Neuronal stem cell (in vitro differentiated cells): ENCODE data around the gene PTPN4.

Experiments used
- DNase-seq: peaks from one replicate; pipeline ENCODE4 v3.0.0-alpha.2; 2013; ENCODE audit warnings: low spot score
- H2AFZ ChIP-seq: one replicate; pipeline ENCODE4 v1.6.1; 2013; ENCODE audit warnings: mild to moderate bottlenecking, low read length, inconsistent platforms
- H2AK5ac ChIP-seq: 2 replicates; pipeline ENCODE4 v1.6.1; 2013; ENCODE audit warnings: low read depth, mild to moderate bottlenecking, inconsistent platforms, low read length, moderate library complexity, mixed read lengths
- H2BK120ac ChIP-seq: 2 replicates; pipeline ENCODE4 v1.6.1; 2013; ENCODE audit warnings: low read depth, mild to moderate bottlenecking, inconsistent platforms, low read length, moderate library complexity, mixed read lengths
- H2BK12ac ChIP-seq: one replicate; pipeline ENCODE4 v1.6.1; 2013; ENCODE audit warnings: low read length, inconsistent platforms
- H2BK15ac ChIP-seq: 2 replicates; pipeline ENCODE4 v1.6.1; 2013; ENCODE audit warnings: mild to moderate bottlenecking, low read length, inconsistent platforms, mixed read lengths
- H2BK5ac ChIP-seq: one replicate; pipeline ENCODE4 v1.6.1; 2013; ENCODE audit warnings: inconsistent platforms, mild to moderate bottlenecking, low read length, moderate library complexity
- H3K14ac ChIP-seq: one replicate; pipeline ENCODE4 v1.6.1; 2013; ENCODE audit warnings: low read length, inconsistent platforms
- H3K18ac ChIP-seq: 2 replicates; pipeline ENCODE4 v1.6.1; 2013; ENCODE audit warnings: low read length, inconsistent platforms
- H3K23ac ChIP-seq: 2 replicates; pipeline ENCODE4 v1.6.1; 2013; ENCODE audit warnings: low read depth, mild to moderate bottlenecking, mixed read lengths, low read length, inconsistent platforms; ENCODE audit not compliant: poor library complexity
- H3K27ac ChIP-seq: replicated peaks from 3 replicates; pipeline ENCODE4 v1.5.1; 2013; ENCODE audit warnings: low read length, inconsistent platforms
- H3K27me3 ChIP-seq, 3 experiments: 2 replicates each; pipeline ENCODE4 v1.6.1; 2013; ENCODE audit warnings: low read length in 3 of 3, mild to moderate bottlenecking in 2 of 3, inconsistent platforms in 1 of 3, low read depth in 1 of 3, mixed read lengths in 1 of 3, moderate library complexity in 1 of 3; ENCODE audit not compliant: control insufficient read depth in 3 of 3, insufficient read depth in 3 of 3
- H3K36me3 ChIP-seq, 2 donors: replicated peaks in 1 of 2; 2 replicates each; pipeline ENCODE4 v1.6.1; 2013; ENCODE audit warnings: low read length in 2 of 2; ENCODE audit not compliant: control insufficient read depth in 2 of 2, insufficient read depth in 2 of 2
- H3K4ac ChIP-seq: 2 replicates; pipeline ENCODE4 v1.6.1; 2013; ENCODE audit warnings: inconsistent platforms, mild to moderate bottlenecking, low read length, moderate library complexity
- H3K4me1 ChIP-seq, 2 donors: 1 replicate in 1 of 2; 2 replicates in 1 of 2; pipeline ENCODE4 v1.6.1; 2013; ENCODE audit warnings: low read length in 2 of 2, low read depth in 1 of 2; ENCODE audit not compliant: control insufficient read depth in 2 of 2, insufficient read depth in 1 of 2
- H3K4me2 ChIP-seq: one replicate; pipeline ENCODE4 v1.6.1; 2013; ENCODE audit warnings: mild to moderate bottlenecking, low read length, inconsistent platforms; ENCODE audit not compliant: insufficient read depth, poor library complexity, severe bottlenecking
- H3K4me3 ChIP-seq, 2 donors: 2 replicates each; pipeline ENCODE4 v1.5.1; 2013; ENCODE audit warnings: low read length in 2 of 2, mild to moderate bottlenecking in 2 of 2, inconsistent platforms in 1 of 2, moderate library complexity in 1 of 2
- H3K79me1 ChIP-seq: one replicate; pipeline ENCODE4 v1.6.1; 2013; ENCODE audit warnings: low read depth, mild to moderate bottlenecking, inconsistent platforms, low read length, moderate library complexity
- H3K9ac ChIP-seq: one replicate; pipeline ENCODE4 v1.6.1; 2013; ENCODE audit warnings: mild to moderate bottlenecking, low read depth, low read length, inconsistent platforms; ENCODE audit not compliant: poor library complexity
- H3K9me3 ChIP-seq, 2 donors: replicated peaks in 1 of 2; 2 replicates each; pipeline versions ENCODE3 to v1.6.1; 2013; ENCODE audit warnings: low read length in 2 of 2, mild to moderate bottlenecking in 2 of 2, inconsistent platforms in 1 of 2, low read depth in 1 of 2, mixed read lengths in 1 of 2, moderate library complexity in 1 of 2; ENCODE audit not compliant: control insufficient read depth in 2 of 2, insufficient read depth in 1 of 2
- H4K8ac ChIP-seq: one replicate; pipeline ENCODE4 v1.6.1; 2013; ENCODE audit warnings: low read depth, mild to moderate bottlenecking, inconsistent platforms, low read length, moderate library complexity
- H4K91ac ChIP-seq: one replicate; pipeline ENCODE4 v1.6.1; 2013; ENCODE audit warnings: low read length, low read depth, mild to moderate bottlenecking, inconsistent platforms; ENCODE audit not compliant: poor library complexity
- WGBS, 2 donors: extraction: QIAGEN DNeasy Blood & Tissue Kit; methylation state at CpG; one replicate each; pipeline ENCODE4 v1.1.7; 2013; ENCODE audit warnings: missing lambda C conversion rate in 2 of 2, mixed read lengths in 1 of 2; ENCODE audit not compliant: insufficient read length in 2 of 2, insufficient replicate concordance in 1 of 2; ENCODE audit errors: extremely low coverage in 2 of 2; 5-methylcytosine and 5-hydroxymethylcytosine counted together

Gene PTPN4

GRCh38 chr2:119721904-119722303, 37.8 kb upstream of the PTPN4 start:
- Histone ChIP-seq H2BK15ac (no peak overlapping the region), H2BK12ac (no peak overlapping the region), H3K9me3 (peaks cover 0 to 2% of the 10 kb centered on the region in 2 donors), H2AFZ (no peak overlapping the region), H3K27ac (no peak overlapping the region), H3K27me3 (no peaks in the 10 kb centered on the region), H3K9ac (no peak overlapping the region), H3K18ac (no peak overlapping the region), H3K79me1 (no peaks in the 10 kb centered on the region), H2AK5ac (no peak overlapping the region), H3K14ac (no peak overlapping the region), H4K8ac (no peak overlapping the region), H2BK5ac (no peak overlapping the region), H3K4me3 (no peak overlapping the region), H3K4me1 (peaks cover 0 to 8% of the 10 kb centered on the region in 2 donors), H4K91ac (no peak overlapping the region), H3K4ac (no peak overlapping the region), H3K4me2 (no peak overlapping the region), H3K23ac (no peak overlapping the region), H3K36me3 (no peaks in the 10 kb centered on the region), H2BK120ac (no peak overlapping the region)
- no CpG with 5 or more reads among the region's 4 CpGs for WGBS, 2 donors
- no peak for DNase-seq

GRCh38 chr2:119723186-119723585, 36.5 kb upstream of the PTPN4 start:
- no peak overlapping the region for H4K8ac ChIP-seq
- H4K91ac ChIP-seq, result no peak overlapping the region
- no peak overlapping the region for H2BK12ac ChIP-seq
- no peak overlapping the region for H2BK5ac ChIP-seq
- peaks cover 0 to 2% of the 10 kb centered on the region in 2 donors for H3K9me3 ChIP-seq
- H3K4me2 ChIP-seq, result no peak overlapping the region
- no peak overlapping the region for H3K14ac ChIP-seq
- no peak overlapping the region for H2BK15ac ChIP-seq
- peaks cover 0 to 8% of the 10 kb centered on the region in 2 donors for H3K4me1 ChIP-seq
- no peaks in the 10 kb centered on the region for H3K27me3 ChIP-seq
- no CpG with 5 or more reads among the region's 8 CpGs for WGBS, 2 donors
- no peak overlapping the region for H2AFZ ChIP-seq
- H2BK120ac ChIP-seq, result no peak overlapping the region
- no peak overlapping the region for H3K27ac ChIP-seq
- no peak for DNase-seq
- no peak overlapping the region for H3K4ac ChIP-seq
- H3K18ac ChIP-seq, result no peak overlapping the region
- no peak overlapping the region for H3K4me3 ChIP-seq
- H3K79me1 ChIP-seq, result no peaks in the 10 kb centered on the region
- no peaks in the 10 kb centered on the region for H3K36me3 ChIP-seq
- H2AK5ac ChIP-seq, result no peak overlapping the region
- no peak overlapping the region for H3K23ac ChIP-seq
- no peak overlapping the region for H3K9ac ChIP-seq

GRCh38 chr2:119723784-119724467, 35.8 kb upstream of the PTPN4 start:
- H3K27me3 ChIP-seq, result no peaks in the 10 kb centered on the region
- no CpG with 5 or more reads among the region's 10 CpGs for WGBS, 2 donors
- H3K36me3 ChIP-seq, result no peaks in the 10 kb centered on the region
- H3K4ac ChIP-seq, result no peak overlapping the region
- no peak for DNase-seq
- no peak overlapping the region for H2BK120ac ChIP-seq
- H3K14ac ChIP-seq, result no peak overlapping the region
- no peak overlapping the region for H2BK5ac ChIP-seq
- no peak overlapping the region for H3K27ac ChIP-seq
- H3K4me2 ChIP-seq, result no peak overlapping the region
- peak overlapping the region; percentile 31 for H2AFZ ChIP-seq
- no peaks in the 10 kb centered on the region for H3K79me1 ChIP-seq
- no peak overlapping the region for H2AK5ac ChIP-seq
- H4K91ac ChIP-seq, result no peak overlapping the region
- H3K23ac ChIP-seq, result no peak overlapping the region
- no peak overlapping the region for H3K18ac ChIP-seq
- H2BK12ac ChIP-seq, result no peak overlapping the region
- H2BK15ac ChIP-seq, result no peak overlapping the region
- no peak overlapping the region for H3K9ac ChIP-seq
- no peak overlapping the region for H4K8ac ChIP-seq
- H3K4me1 ChIP-seq, result peaks cover 0 to 8% of the 10 kb centered on the region in 2 donors
- H3K9me3 ChIP-seq, result peaks cover 0 to 2% of the 10 kb centered on the region in 2 donors
- H3K4me3 ChIP-seq, result no peak overlapping the region

GRCh38 chr2:119724656-119725485, 34.9 kb upstream of the PTPN4 start:
- Histone ChIP-seq H2BK15ac (no peak overlapping the region), H2BK120ac (no peak overlapping the region), H3K18ac (peak overlapping the region; percentile 78), H2AFZ (peak overlapping the region; percentile 30), H2BK12ac (no peak overlapping the region), H3K4me1 (peaks cover 0 to 8% of the 10 kb centered on the region in 2 donors), H4K91ac (no peak overlapping the region), H3K79me1 (no peaks in the 10 kb centered on the region), H4K8ac (no peak overlapping the region), H2BK5ac (no peak overlapping the region), H3K4me2 (no peak overlapping the region), H3K36me3 (no peaks in the 10 kb centered on the region), H2AK5ac (no peak overlapping the region), H3K27ac (no peak overlapping the region), H3K9ac (no peak overlapping the region), H3K23ac (no peak overlapping the region), H3K27me3 (no peaks in the 10 kb centered on the region), H3K9me3 (peaks cover 0 to 2% of the 10 kb centered on the region in 2 donors), H3K4ac (no peak overlapping the region), H3K14ac (no peak overlapping the region), H3K4me3 (no peak overlapping the region)
- no peak for DNase-seq
- no CpG with 5 or more reads among the region's 10 CpGs for WGBS, 2 donors
